CD8-positive, alpha-beta memory T cell (primary cell): ENCODE results near the gene SNX6. TPM values are rescaled to one million over a fixed set of nuclear protein-coding genes. Genes with fewer than 3 reads are reported as not detected.
"Not testable (repeated sequence)": the region's sequence is repeated elsewhere in the genome, so short reads cannot be mapped to it uniquely, and the experiment has no call there.

Source experiments
- CTCF ChIA-PET: fragments of 350-600 bp; sonication (Branson Sonifier 250); formaldehyde crosslinking; loops from one replicate; lab custom pipeline; 2021; ENCODE audit warnings: antibody characterized with exemption; lab: Charles Lee
- POLR2A ChIA-PET: fragments of 350-600 bp; sonication (Branson Sonifier 250); formaldehyde crosslinking; loops from one replicate; lab custom pipeline; 2021; ENCODE audit warnings: antibody characterized with exemption; lab: Charles Lee
- DNase-seq, 5 donors: peaks; one replicate each; pipeline versions ENCODE4 v3.0.0 to v3.0.0-alpha.2; 2020 to 2022; ENCODE audit warnings: mixed read lengths in 1 of 5
- H3K27ac ChIP-seq: one replicate; pipeline ENCODE4 v1.7.0; 2013; ENCODE audit warnings: low read depth, mild to moderate bottlenecking, low read length, moderate library complexity
- H3K27me3 ChIP-seq: 2 replicates; pipeline ENCODE4 v1.7.0; 2013; ENCODE audit warnings: low read length, mild to moderate bottlenecking; ENCODE audit not compliant: insufficient read depth, poor library complexity, severe bottlenecking
- H3K36me3 ChIP-seq: 2 replicates; pipeline ENCODE4 v1.7.0; 2013; ENCODE audit warnings: mild to moderate bottlenecking, low read length, moderate library complexity; ENCODE audit not compliant: insufficient read depth
- H3K4me1 ChIP-seq: 2 replicates; pipeline ENCODE4 v1.7.0; 2013; ENCODE audit warnings: mild to moderate bottlenecking, low read length, moderate library complexity; ENCODE audit not compliant: insufficient read depth
- H3K4me3 ChIP-seq: 2 replicates; pipeline ENCODE4 v1.7.0; 2013; ENCODE audit warnings: mild to moderate bottlenecking, low read length
- H3K9me3 ChIP-seq: 2 replicates; pipeline ENCODE4 v1.7.0; 2013; ENCODE audit warnings: mild to moderate bottlenecking, low read length
- H3K27ac Mint-ChIP-seq, 8 donors: one replicate each; pipeline ENCODE4 v1.8.0; 2020 to 2021; ENCODE audit warnings: mixed read lengths in 8 of 8, mild to moderate bottlenecking in 6 of 8, inconsistent platforms in 3 of 8, moderate library complexity in 3 of 8
- H3K27me3 Mint-ChIP-seq, 2 donors: one replicate each; pipeline ENCODE4 v1.8.0; 2020 to 2021; ENCODE audit warnings: mixed read lengths in 2 of 2, mild to moderate bottlenecking in 1 of 2, moderate library complexity in 1 of 2
- H3K36me3 Mint-ChIP-seq, 3 donors: one replicate each; pipeline ENCODE4 v1.8.0; 2020 to 2021; ENCODE audit warnings: mixed read lengths in 3 of 3, inconsistent platforms in 1 of 3, mild to moderate bottlenecking in 1 of 3
- H3K4me1 Mint-ChIP-seq, 3 donors: one replicate each; pipeline ENCODE4 v1.8.0; 2020 to 2021; ENCODE audit warnings: mixed read lengths in 3 of 3, inconsistent platforms in 1 of 3, mild to moderate bottlenecking in 1 of 3
- H3K4me3 Mint-ChIP-seq, 7 donors: one replicate each; pipeline ENCODE4 v1.8.0; 2020 to 2021; ENCODE audit warnings: mixed read lengths in 7 of 7, mild to moderate bottlenecking in 6 of 7, moderate library complexity in 4 of 7, inconsistent platforms in 2 of 7
- H3K9me3 Mint-ChIP-seq, 5 donors: one replicate each; pipeline ENCODE4 v1.8.0; 2020 to 2022; ENCODE audit warnings: mixed read lengths in 5 of 5, mild to moderate bottlenecking in 3 of 5, moderate library complexity in 2 of 5, inconsistent platforms in 1 of 5
- polyA plus RNA-seq: library from polyadenylated mRNA; unstranded; fragments of 300-500 nt; fragmentation: Illumina TruSeq; gene quantifications from one replicate; pipeline ENCODE4 v1.2.3, GENCODE V29; 2021
- total RNA-seq, 2 experiments: library from RNA; stranded (reverse); gene quantifications; one replicate each; pipeline ENCODE4 v1.2.3, GENCODE V29; 2021

The SNX6 gene
- total and polyA plus RNA-seq, 3 experiments from 2014 or later, result 63.4 to 128 (median 67.1) TPM

GRCh38 chr14:34540181-34541059, 89.5 kb downstream of the SNX6 start:
- Mint-ChIP-seq H3K4me3 (peak overlapping the region; percentile 96 to 100 (median 99)), H3K4me1 (peaks cover 31 to 42% (median 36%) of the 10 kb centered on the region in 3 donors), H3K36me3 (peaks cover 0 to 24% (median 1%) of the 10 kb centered on the region in 3 donors), H3K27ac (peak overlapping the region; percentile 98 to 100 (median 99))
- H3K9me3 Mint-ChIP-seq, CTCF ChIA-PET, DNase-seq, H3K9me3 ChIP-seq, H3K36me3 ChIP-seq, H3K27me3 ChIP-seq, H3K27me3 Mint-ChIP-seq: not testable (repeated sequence)
- POLR2A ChIA-PET, result interaction anchor here (0.5 to 1.0 kb wide), 3 partner anchors 14 to 41 kb away, joined by 3 to 4 read pairs (median 4); no protein-coding TSS in a partner anchor
- peak overlapping the region; percentile 91 for H3K27ac ChIP-seq
- peak overlapping the region; percentile 66 for H3K4me3 ChIP-seq
- H3K4me1 ChIP-seq, result peaks cover 26% of the 10 kb centered on the region

- H3K4me1 Mint-ChIP-seq, result peaks cover 31 to 43% (median 36%) of the 10 kb centered on the region in 3 donors
- H3K4me1 ChIP-seq, result peaks cover 26% of the 10 kb centered on the region
- H3K36me3 Mint-ChIP-seq, result peaks cover 0 to 24% (median 1%) of the 10 kb centered on the region in 3 donors
- peak within 1 kb of the TSS; percentile 70 for H3K4me3 ChIP-seq
- no peaks in the 10 kb centered on the region for H3K9me3 Mint-ChIP-seq
- POLR2A ChIA-PET, result interaction anchor here (0.6 to 1.0 kb wide), 2 partner anchors 15 to 42 kb away, joined by 3 to 4 read pairs; no protein-coding TSS in a partner anchor
- peaks cover 4% of the 10 kb centered on the region for H3K36me3 ChIP-seq
- DNase-seq, result peak; percentile 91 to 98 (median 94)
- peak within 1 kb of the TSS; percentile 96 to 100 (median 99) for H3K4me3 Mint-ChIP-seq
- peak within 1 kb of the TSS; percentile 99 to 100 (median 99) for H3K27ac Mint-ChIP-seq
- no peaks in the 10 kb centered on the region for H3K9me3 ChIP-seq
- CTCF ChIA-PET, result no interaction called here
- peak within 1 kb of the TSS; percentile 91 for H3K27ac ChIP-seq
- H3K27me3 Mint-ChIP-seq, result no peaks in the 10 kb centered on the region
- no peaks in the 10 kb centered on the region for H3K27me3 ChIP-seq
Observed at GRCh38 chr14:34539407-34540180, 90.4 kb downstream of the SNX6 start, which contains the start of gene EAPP. Gene EAPP, minus strand, starts transcription at chr14:34539701. Its CDS starts 73 bp downstream, at chr14:34539628.

DNA sequence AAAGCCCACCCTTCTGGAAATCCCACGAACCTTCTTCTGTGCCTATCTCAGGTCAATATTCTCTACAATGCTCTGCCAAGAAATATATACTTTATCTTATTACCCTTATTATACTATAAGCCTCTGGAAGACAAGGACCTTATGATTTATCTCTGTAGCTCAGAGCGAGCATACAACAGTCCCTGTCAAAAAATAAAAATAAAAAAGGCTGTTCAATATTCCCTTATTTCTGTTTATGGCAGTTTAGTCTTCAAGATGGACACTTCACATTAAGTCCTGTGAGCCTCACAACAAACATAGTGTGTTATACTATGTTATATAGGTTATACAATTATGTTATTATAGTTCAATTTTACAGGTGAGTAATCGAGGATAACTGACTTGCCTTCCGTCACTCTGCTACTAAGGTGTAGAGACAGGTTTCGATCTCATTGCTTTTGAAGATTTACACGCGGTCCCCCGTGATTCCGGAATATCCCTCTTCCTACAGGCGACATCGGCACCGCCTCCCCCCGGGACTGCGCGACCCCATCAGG, 91.0 kb downstream of the SNX6 start:
- peak overlapping the region; percentile 96 to 100 (median 99) for H3K4me3 Mint-ChIP-seq
- POLR2A ChIA-PET, result no interaction called here
- H3K27ac Mint-ChIP-seq, result peak overlapping the region; percentile 99 to 100 (median 99)
- H3K27me3 ChIP-seq, result no peaks in the 10 kb centered on the region
- no peaks in the 10 kb centered on the region for H3K27me3 Mint-ChIP-seq
- peaks cover 8% of the 10 kb centered on the region for H3K36me3 ChIP-seq
- peak overlapping the region; percentile 70 for H3K4me3 ChIP-seq
- H3K9me3 Mint-ChIP-seq, result no peaks in the 10 kb centered on the region
- H3K9me3 ChIP-seq, result no peaks in the 10 kb centered on the region
- no peak for DNase-seq
- H3K36me3 Mint-ChIP-seq, result peaks cover 0 to 29% (median 1%) of the 10 kb centered on the region in 3 donors
- peak overlapping the region; percentile 91 for H3K27ac ChIP-seq
- CTCF ChIA-PET, result no interaction called here
- H3K4me1 ChIP-seq, result peaks cover 26% of the 10 kb centered on the region
- H3K4me1 Mint-ChIP-seq, result peaks cover 33 to 46% (median 40%) of the 10 kb centered on the region in 3 donors

DNA sequence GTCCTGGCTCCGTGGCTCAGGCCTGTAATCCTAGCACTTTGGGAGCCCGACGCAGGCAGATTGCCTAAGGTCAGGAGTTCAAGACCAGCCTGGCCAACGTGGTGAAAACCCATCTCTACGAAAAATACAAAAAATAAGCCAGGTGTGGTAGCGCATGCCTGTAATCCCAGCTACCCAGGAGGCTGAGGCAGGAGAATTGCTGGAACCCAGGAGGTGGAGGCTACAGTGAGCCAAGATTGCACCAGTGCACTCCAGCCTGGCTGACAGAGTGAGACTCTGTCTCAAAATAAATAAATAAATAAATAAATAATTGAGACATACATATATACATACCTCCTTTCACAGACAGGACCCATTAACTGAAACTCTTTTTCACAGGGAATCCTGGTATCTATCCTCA, 91.9 kb downstream of the SNX6 start:
- POLR2A ChIA-PET, H3K27me3 Mint-ChIP-seq, H3K27ac ChIP-seq, DNase-seq, H3K4me3 ChIP-seq, CTCF ChIA-PET, H3K9me3 ChIP-seq, H3K9me3 Mint-ChIP-seq, H3K27me3 ChIP-seq: not testable (repeated sequence)
- Mint-ChIP-seq H3K4me1 (peaks cover 35 to 51% (median 47%) of the 10 kb centered on the region in 3 donors), H3K36me3 (peaks cover 4 to 36% (median 8%) of the 10 kb centered on the region in 3 donors), H3K4me3 (peak overlapping the region; percentile 96 to 100 (median 99)), H3K27ac (peak overlapping the region; percentile 61 to 100 (median 89))
- peaks cover 17% of the 10 kb centered on the region for H3K36me3 ChIP-seq
- H3K4me1 ChIP-seq, result peaks cover 26% of the 10 kb centered on the region

- Mint-ChIP-seq H3K9me3 (no peaks in the 10 kb centered on the region), H3K4me3 (peak overlapping the region in 6 of 7 donors; percentile 20 to 100 (median 50)), H3K4me1 (peaks cover 35 to 51% (median 47%) of the 10 kb centered on the region in 3 donors), H3K27ac (peak overlapping the region; percentile 36 to 76 (median 54)), H3K27me3 (no peaks in the 10 kb centered on the region), H3K36me3 (peaks cover 4 to 37% (median 8%) of the 10 kb centered on the region in 3 donors)
- Histone ChIP-seq H3K9me3 (no peaks in the 10 kb centered on the region), H3K4me3 (no peak overlapping the region), H3K36me3 (peaks cover 17% of the 10 kb centered on the region), H3K27me3 (no peaks in the 10 kb centered on the region), H3K27ac (no peak overlapping the region), H3K4me1 (peaks cover 26% of the 10 kb centered on the region)
- POLR2A ChIA-PET, result no interaction called here
- CTCF ChIA-PET, result no interaction called here
- DNase-seq, result no peak
Observed at GRCh38 chr14:34537677-34538009, 92.3 kb downstream of the SNX6 start.

GRCh38 chr14:34536951-34537676, 92.8 kb downstream of the SNX6 start:
- H3K27ac Mint-ChIP-seq, result peak overlapping the region in 6 of 8 donors; percentile 23 to 72 (median 54)
- Histone ChIP-seq H3K36me3 (peaks cover 17% of the 10 kb centered on the region), H3K27ac (no peak overlapping the region), H3K9me3 (no peaks in the 10 kb centered on the region), H3K27me3 (no peaks in the 10 kb centered on the region), H3K4me1 (peaks cover 26% of the 10 kb centered on the region), H3K4me3 (no peak overlapping the region)
- CTCF ChIA-PET, result interaction anchor here (1.6 kb wide), 1 partner anchor 14 kb away, joined by 4 read pairs; no protein-coding TSS in a partner anchor
- no peak for DNase-seq
- peaks cover 35 to 51% (median 47%) of the 10 kb centered on the region in 3 donors for H3K4me1 Mint-ChIP-seq
- H3K27me3 Mint-ChIP-seq, result no peaks in the 10 kb centered on the region
- no peaks in the 10 kb centered on the region for H3K9me3 Mint-ChIP-seq
- peak overlapping the region in 5 of 7 donors; percentile 20 to 44 (median 40) for H3K4me3 Mint-ChIP-seq
- POLR2A ChIA-PET, result no interaction called here
- H3K36me3 Mint-ChIP-seq, result peaks cover 4 to 40% (median 8%) of the 10 kb centered on the region in 3 donors

DNA sequence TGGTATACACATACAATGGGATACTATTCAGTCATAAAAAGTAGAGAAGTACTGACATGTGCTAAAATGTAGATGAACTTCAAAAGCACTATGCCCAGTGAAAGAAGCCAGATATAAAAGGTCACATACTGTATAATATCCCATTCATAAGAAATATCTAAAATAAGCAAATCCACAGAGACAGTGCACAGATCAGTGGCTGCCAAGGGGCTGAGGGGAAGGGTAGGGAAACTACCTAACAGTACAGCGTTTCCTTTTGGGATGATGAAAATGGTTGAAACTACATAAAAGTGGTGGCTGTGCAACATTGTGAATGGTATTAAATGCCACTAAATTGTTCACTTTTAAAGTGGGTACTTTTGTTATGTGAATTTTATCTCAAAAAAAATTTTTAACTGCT, 102.4 kb downstream of the SNX6 start:
- Mint-ChIP-seq H3K27me3 (no peaks in the 10 kb centered on the region), H3K4me3 (no peak overlapping the region), H3K36me3 (peaks cover 16 to 75% (median 18%) of the 10 kb centered on the region in 3 donors), H3K4me1 (peaks cover 0 to 4% (median 2%) of the 10 kb centered on the region in 3 donors), H3K9me3 (no peaks in the 10 kb centered on the region), H3K27ac (peak overlapping the region in 1 of 8 donors; percentile 29)
- ChIA-PET CTCF (no interaction called here), POLR2A (no interaction called here)
- DNase-seq, result no peak
- Histone ChIP-seq H3K27ac (no peak overlapping the region), H3K9me3 (no peaks in the 10 kb centered on the region), H3K36me3 (peaks cover 35% of the 10 kb centered on the region), H3K27me3 (no peaks in the 10 kb centered on the region), H3K4me3 (no peak overlapping the region), H3K4me1 (no peaks in the 10 kb centered on the region)
